T-helper 1 cell (primary cell): ENCODE data around the gene CLIP3.
"Not testable (repeated sequence)": the region's sequence is repeated elsewhere in the genome, so short reads cannot be mapped to it uniquely, and the experiment has no call there.

Source experiments
- DNase-seq, 5 donors: peaks; one replicate each; pipeline ENCODE4 v3.0.0-alpha.2; 2012 to 2020

Gene CLIP3

GRCh38 chr19:36046443-36047050 lies 13.9 kb upstream of the CLIP3 start:
- no peak for DNase-seq

GRCh38 chr19:36043952-36044351 lies 11.3 kb upstream of the CLIP3 start:
- DNase-seq, result no peak

GRCh38 chr19:36041831-36042230 lies 9.2 kb upstream of the CLIP3 start:
- DNase-seq, result no peak

- DNase-seq, result not testable (repeated sequence)
Observed at GRCh38 chr19:36041092-36041491, 8.4 kb upstream of the CLIP3 start.

- no peak for DNase-seq
Observed at GRCh38 chr19:36040495-36040894, 7.8 kb upstream of the CLIP3 start.

- no peak for DNase-seq
Observed at GRCh38 chr19:36031308-36031707, 1.4 kb downstream of the CLIP3 start.

GRCh38 chr19:36030264-36031148 lies 2.2 kb downstream of the CLIP3 start:
- DNase-seq, result no peak

GRCh38 chr19:36028313-36029041 lies 4.2 kb downstream of the CLIP3 start:
- no peak for DNase-seq

- no peak for DNase-seq
Observed at GRCh38 chr19:36027696-36028095, 5.0 kb downstream of the CLIP3 start.

GRCh38 chr19:36026091-36026876 lies 6.4 kb downstream of the CLIP3 start:
- no peak for DNase-seq

GRCh38 chr19:36025541-36025940 lies 7.1 kb downstream of the CLIP3 start:
- no peak for DNase-seq

- DNase-seq, result no peak
Observed at GRCh38 chr19:36023432-36023831, 9.2 kb downstream of the CLIP3 start.

GRCh38 chr19:36019061-36019670 lies 13.5 kb downstream of the CLIP3 start:
- no peak for DNase-seq

- DNase-seq, result peak; percentile 98 to 99 (median 99)
Observed at GRCh38 chr19:36014012-36014924, 18.4 kb downstream of the CLIP3 start, which contains the start of gene ALKBH6. Gene ALKBH6, minus strand, starts transcription at chr19:36014213. Its CDS starts 816 bp downstream, at chr19:36013397.

- DNase-seq, result no peak
Observed at GRCh38 chr19:36013280-36014011, 19.2 kb downstream of the CLIP3 start.

- no peak for DNase-seq
Observed at GRCh38 chr19:36010402-36010801, 22.3 kb downstream of the CLIP3 start.

- DNase-seq, result no peak
Observed at GRCh38 chr19:36009633-36010379, 22.9 kb downstream of the CLIP3 start.

- peak in 3 of 5 donors; percentile 29 to 51 (median 36) for DNase-seq
Observed at GRCh38 chr19:36009220-36009619, 23.5 kb downstream of the CLIP3 start.

- no peak for DNase-seq
Observed at GRCh38 chr19:36008336-36008978, 24.2 kb downstream of the CLIP3 start, which contains the start of gene SYNE4. Gene SYNE4, minus strand, starts transcription at chr19:36008813. Its CDS starts 132 bp downstream, at chr19:36008681.
